Stimulated activated CD4-positive, alpha-beta T cell treated with anti-CD3 and anti-CD28 coated beads, Interleukin-15, amount 100 ng/mL, for 1 hour (primary cell): ENCODE results near the gene SLC4A5.

Source experiments
- DNase-seq, 2 donors: peaks; one replicate each; pipeline ENCODE4 v3.0.0-alpha.2; 2020; ENCODE audit warnings: low read depth in 1 of 2, low spot score in 1 of 2

Gene SLC4A5

DNA sequence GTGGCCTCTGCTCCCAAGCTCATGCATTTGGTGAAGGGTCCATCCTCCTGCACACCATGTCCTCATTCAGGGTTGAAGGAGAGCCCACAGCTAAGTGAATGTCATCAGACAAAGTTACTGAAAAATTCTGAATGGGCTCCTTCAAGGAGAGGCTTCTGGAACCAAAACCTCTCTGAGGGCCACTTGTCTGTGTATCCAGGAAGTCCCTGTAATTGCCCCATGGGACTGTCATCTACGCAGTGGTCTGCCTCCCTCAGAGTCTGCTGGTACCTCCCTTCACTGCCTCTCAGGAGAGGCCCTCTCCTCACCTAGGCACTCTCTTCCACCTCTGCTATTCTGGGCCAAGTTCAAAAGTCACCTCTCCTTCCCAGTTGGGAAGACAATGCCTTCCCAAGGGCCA is 68.0 kb downstream of the SLC4A5 start:
- no peak for DNase-seq

DNA sequence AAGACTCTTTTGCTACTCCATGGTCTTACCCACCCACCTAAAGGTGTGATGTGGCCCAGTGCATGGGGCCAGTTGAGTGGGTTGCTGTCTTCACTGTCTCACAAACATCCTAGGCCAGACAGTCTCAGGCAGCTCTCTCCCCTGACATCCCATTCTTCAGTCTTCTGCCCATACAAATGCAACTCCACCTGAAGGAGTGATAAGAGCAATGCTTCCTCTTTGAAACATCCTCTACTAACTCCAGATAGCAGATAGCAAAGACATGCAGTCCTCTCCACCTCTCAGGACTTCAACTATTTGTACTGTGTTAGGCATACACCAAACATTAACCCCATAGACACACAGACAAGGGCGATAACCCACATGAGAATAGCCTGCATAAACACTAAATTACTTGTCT is 73.5 kb downstream of the SLC4A5 start:
- DNase-seq = no peak

DNA sequence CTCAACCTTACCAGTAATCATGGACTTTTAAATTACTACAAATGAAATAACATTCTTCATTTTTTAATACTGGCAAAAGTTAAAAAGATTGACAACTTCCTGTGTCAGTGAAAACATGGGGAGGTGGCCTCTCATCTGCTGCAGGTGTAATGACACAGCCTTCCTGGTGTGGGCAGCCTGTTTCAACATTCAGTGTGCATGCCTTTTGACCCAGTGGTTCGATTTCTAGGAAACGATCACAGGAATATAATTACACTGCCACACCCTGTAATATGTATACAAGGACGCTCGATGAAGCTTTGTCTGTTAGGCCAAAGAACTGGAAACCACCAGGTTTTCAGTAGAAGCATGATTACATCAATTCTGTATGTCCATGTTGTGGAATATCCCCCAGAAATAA is 76.1 kb downstream of the SLC4A5 start:
- peak in 1 of 2 donors; percentile 19 for DNase-seq

GRCh38 chr2:74264281-74264680 is 78.9 kb downstream of the SLC4A5 start:
- DNase-seq = no peak

DNA sequence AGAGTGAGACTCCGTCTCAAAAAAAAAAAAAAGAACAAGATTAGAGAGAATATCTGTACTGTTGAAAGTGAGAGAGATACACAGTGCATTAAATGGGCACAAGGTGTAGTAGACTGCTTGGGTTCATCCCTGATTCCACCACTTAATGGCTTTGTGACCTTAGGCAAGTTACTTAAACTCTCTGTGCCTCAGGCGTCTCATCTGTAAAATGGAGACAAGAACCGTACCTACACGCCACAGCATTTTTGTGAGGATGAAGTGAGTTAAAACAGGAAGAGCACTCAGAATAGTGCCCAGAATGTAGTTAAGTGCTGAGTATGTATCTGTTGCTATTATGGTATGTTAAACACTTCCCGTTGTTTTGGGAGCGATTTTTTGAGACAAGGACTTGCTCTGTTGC is 80.5 kb downstream of the SLC4A5 start:
- no peak for DNase-seq

DNA sequence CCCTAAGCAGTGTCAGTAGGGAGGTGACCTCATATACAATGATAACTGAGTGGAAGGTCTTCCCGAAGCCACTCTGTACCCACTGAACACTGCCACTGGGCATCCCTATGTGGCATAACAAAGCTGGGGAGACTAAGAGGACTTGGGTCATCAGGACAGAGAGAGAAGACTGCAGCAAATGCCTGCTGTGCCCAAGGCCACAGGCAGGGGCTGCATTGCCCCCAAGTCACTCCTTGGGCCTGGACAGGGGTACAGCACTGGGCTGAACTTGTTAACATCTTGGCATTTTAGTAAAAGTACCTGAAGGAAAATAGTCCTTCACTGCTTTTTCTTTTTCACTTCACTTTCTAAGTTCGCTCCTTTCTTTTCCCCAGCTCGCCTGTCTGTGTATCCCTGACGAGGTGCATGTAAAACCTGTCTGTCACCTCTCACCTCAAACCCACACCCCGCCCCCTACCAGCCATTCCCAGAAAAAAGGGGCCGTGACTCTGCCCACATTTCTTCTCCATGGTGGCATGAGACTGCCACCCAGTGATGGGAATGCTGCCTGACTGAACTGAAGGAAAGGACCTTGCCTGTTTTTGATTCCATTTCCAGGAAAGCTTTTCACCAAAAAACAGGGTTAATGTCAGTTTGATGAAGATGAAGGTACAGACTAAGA is 81.9 kb downstream of the SLC4A5 start:
- no peak for DNase-seq

- DNase-seq = no peak
Measured at GRCh38 chr2:74260495-74260894, 82.7 kb downstream of the SLC4A5 start.

- no peak for DNase-seq
Measured at GRCh38 chr2:74259733-74260132, 83.5 kb downstream of the SLC4A5 start.

DNA sequence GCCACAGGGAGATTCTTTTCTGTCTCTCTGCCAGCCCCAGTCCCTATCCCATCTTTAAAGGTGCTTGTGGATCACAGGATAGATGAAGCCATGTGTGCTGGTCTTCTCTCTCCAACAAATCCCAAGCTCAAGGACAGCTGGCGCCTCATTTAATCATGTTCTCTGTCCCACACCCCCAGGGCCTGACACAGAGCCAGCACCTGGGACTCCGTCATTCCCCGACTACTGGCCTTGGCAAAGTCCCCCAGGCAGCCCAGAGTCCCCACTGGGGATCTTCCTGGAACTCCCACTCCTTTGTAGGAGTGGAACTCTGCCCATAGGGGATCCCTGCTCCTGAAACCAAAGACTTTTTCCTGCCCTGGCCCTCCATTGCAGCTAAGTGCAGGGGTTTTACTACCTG is 84.0 kb downstream of the SLC4A5 start:
- DNase-seq = no peak

- DNase-seq = no peak
Measured at GRCh38 chr2:74255660-74256213, 87.5 kb downstream of the SLC4A5 start.

GRCh38 chr2:74253971-74254310 is 89.3 kb downstream of the SLC4A5 start:
- no peak for DNase-seq

GRCh38 chr2:74253306-74253970 is 89.8 kb downstream of the SLC4A5 start:
- no peak for DNase-seq

DNA sequence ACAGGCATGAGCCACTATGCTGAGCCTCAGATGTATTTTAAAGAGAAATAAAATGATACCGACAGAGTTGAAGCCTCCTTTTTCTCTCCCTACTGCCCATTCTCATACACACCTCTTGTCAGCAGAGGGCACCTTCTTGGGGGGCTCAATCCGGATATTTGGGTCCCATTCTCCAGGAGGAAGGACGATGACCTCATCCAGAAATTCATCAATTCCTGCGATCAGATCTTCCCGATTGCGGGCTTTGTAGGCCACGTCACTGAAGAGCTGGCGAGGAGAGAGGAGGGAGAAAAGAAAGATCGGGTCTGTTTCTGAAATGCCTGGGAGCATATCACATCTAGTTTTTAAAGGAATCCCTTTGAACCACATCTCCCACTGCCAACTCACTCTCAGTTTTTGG is 90.4 kb downstream of the SLC4A5 start:
- DNase-seq = no peak

GRCh38 chr2:74252036-74252435 is 91.2 kb downstream of the SLC4A5 start:
- no peak for DNase-seq

DNA sequence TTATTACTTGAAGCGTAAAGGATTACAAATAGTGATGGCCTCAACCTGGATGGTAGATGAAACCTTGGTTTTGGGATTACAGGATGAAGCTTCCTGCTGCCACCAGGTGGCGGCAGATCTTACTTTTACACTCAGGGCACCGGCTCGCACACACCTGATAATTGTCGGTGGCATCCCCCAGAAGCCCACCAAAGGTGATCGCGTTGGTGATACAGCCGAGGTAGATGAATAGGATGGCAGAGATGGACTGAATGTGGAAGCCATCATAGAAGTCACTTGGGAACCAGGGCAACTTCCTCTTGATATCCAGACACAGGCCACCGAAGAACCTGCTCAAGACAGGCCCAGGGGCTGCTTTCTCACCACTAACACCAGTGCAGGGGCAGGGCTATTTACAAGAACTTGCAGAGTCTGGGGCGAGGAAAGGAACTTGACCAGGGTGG is 93.0 kb downstream of the SLC4A5 start:
- peak; percentile 10 to 39 for DNase-seq

- DNase-seq = no peak
Measured at GRCh38 chr2:74249406-74250122, 93.7 kb downstream of the SLC4A5 start.

DNA sequence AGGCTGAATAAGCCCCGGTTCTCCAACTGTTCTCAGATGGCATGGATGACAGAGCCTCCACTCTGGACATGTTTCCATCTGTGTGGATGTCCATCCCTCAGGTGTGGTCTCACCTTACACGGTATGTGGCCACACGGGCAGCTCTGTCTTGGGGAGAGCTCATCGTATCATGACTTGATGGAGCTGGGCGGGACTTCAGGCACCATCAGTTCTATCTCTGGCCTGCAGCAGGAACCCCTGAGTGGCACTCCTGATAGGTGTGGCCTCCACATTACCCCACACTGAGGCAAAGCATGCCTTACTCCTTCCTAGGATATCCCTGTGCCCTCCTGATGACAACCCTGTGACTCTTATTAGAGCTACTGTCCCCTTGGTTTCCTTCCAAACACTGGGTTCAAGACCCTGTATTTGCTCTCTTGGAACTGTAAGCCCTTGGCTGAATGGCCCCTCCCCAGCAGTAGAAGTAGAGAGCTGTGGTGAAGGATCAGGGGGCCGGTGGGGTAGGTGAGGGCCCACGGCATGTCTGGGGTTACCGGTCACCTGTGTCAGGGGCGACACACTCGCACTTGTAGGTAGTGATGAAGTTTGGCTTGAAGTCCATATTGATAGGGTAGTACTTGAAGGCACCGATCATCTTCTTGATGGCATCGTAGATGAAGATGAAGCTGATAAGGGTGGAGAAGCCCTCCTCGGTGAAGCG is 96.6 kb downstream of the SLC4A5 start:
- no peak for DNase-seq

DNA sequence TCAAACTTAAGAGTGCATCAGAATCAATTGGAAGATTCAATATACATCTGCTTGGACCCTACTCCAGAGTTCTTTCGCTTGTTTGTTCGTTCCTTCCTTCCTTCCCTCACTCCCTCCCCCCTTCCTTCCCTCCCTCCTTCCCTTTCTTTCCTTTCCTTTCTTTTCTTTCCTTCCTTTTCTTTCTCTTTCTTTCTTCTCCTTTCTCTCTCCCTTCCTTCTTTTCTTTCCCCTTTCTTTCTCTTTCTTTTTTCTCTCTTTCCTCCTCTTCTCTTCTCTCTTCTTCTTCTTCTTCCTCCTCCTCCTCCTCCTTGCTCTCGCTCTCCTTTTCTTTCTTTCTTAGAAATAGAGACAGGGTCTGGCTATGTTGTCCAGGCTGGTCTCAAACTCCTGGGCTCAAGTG is 98.9 kb downstream of the SLC4A5 start:
- DNase-seq = no peak

- DNase-seq = no peak
Measured at GRCh38 chr2:74242354-74243071, 100.7 kb downstream of the SLC4A5 start.

DNA sequence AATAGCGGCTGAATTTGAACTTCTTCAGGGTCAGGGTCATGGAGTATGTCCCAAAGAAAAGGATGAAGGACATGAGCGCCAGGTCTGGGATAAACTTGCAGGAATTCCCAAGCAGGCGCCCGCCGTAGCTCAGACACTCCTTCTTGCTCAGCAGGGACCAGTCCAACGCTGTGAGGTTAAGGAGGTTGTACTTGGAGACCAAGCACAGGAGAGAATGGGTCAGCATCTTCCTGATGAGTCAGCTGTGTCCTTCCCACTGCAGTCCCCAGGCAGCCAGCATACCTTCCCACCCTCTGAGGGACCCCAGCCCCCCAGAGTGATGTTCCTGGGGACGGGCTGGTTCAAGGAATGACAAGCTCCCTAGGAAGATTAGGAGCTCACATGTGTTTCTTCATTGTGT is 103.9 kb downstream of the SLC4A5 start:
- DNase-seq = no peak

GRCh38 chr2:74238879-74239278 is 104.3 kb downstream of the SLC4A5 start:
- no peak for DNase-seq
